Stimulated activated memory B cell treated with anti-CD40 and anti-IgM and Interleukin-4, amounts not matched to agents 10 μg/mL and 1 μg/mL and 100 μg/mL, for 72 hours (primary cell): ENCODE data around the gene MRTO4.
"Not testable (repeated sequence)": the region's sequence is repeated elsewhere in the genome, so short reads cannot be mapped to it uniquely, and the experiment has no call there.

ENCODE experiments used
- ATAC-seq: fragments of 150-1000 bp; cut with Tn5 transposase; 2 replicates; pipeline ENCODE4 v1.10.0; 2021
- H3K27ac Mint-ChIP-seq: one replicate; pipeline ENCODE4 v1.8.0; 2022; ENCODE audit warnings: mild to moderate bottlenecking, mixed read lengths
- H3K27me3 Mint-ChIP-seq: one replicate; pipeline ENCODE4 v1.8.0; 2022; ENCODE audit warnings: mixed read lengths
- H3K36me3 Mint-ChIP-seq: one replicate; pipeline ENCODE4 v1.8.0; 2022; ENCODE audit warnings: mixed read lengths
- H3K4me1 Mint-ChIP-seq: one replicate; pipeline ENCODE4 v1.8.0; 2022; ENCODE audit warnings: mixed read lengths
- H3K4me3 Mint-ChIP-seq: one replicate; pipeline ENCODE4 v1.8.0; 2022; ENCODE audit warnings: mild to moderate bottlenecking, moderate library complexity, mixed read lengths
- H3K9me3 Mint-ChIP-seq: one replicate; pipeline ENCODE4 v1.8.0; 2022; ENCODE audit warnings: mixed read lengths

The MRTO4 gene

GRCh38 chr1:19274636-19275035, 23.0 kb downstream of the MRTO4 start:
- peaks cover 27% of the 10 kb centered on the region for H3K27me3 Mint-ChIP-seq
- H3K4me3 Mint-ChIP-seq: no peak overlapping the region
- H3K27ac Mint-ChIP-seq: no peak overlapping the region
- H3K36me3 Mint-ChIP-seq: peaks cover 18% of the 10 kb centered on the region
- H3K4me1 Mint-ChIP-seq: no peaks in the 10 kb centered on the region
- ATAC-seq: no peak
- H3K9me3 Mint-ChIP-seq: peaks cover 8% of the 10 kb centered on the region

GRCh38 chr1:19283891-19284290, 32.3 kb downstream of the MRTO4 start:
- peaks cover 10% of the 10 kb centered on the region for H3K36me3 Mint-ChIP-seq
- no peak for ATAC-seq
- H3K27me3 Mint-ChIP-seq: peaks cover 10% of the 10 kb centered on the region
- H3K9me3 Mint-ChIP-seq: no peaks in the 10 kb centered on the region
- no peak overlapping the region for H3K4me3 Mint-ChIP-seq
- H3K4me1 Mint-ChIP-seq: peaks cover 8% of the 10 kb centered on the region
- no peak overlapping the region for H3K27ac Mint-ChIP-seq

GRCh38 chr1:19284881-19285280, 33.3 kb downstream of the MRTO4 start:
- Mint-ChIP-seq H3K36me3 (peaks cover 15% of the 10 kb centered on the region), H3K27me3 (peaks cover 20% of the 10 kb centered on the region), H3K4me1 (peaks cover 12% of the 10 kb centered on the region), H3K27ac (no peak overlapping the region), H3K4me3 (no peak overlapping the region), H3K9me3 (no peaks in the 10 kb centered on the region)
- ATAC-seq: no peak

GRCh38 chr1:19285366-19285765, 33.8 kb downstream of the MRTO4 start:
- not testable (repeated sequence) for H3K27ac Mint-ChIP-seq, ATAC-seq

GRCh38 chr1:19285807-19286206, 34.2 kb downstream of the MRTO4 start:
- H3K9me3 Mint-ChIP-seq, ATAC-seq, H3K27ac Mint-ChIP-seq, H3K4me3 Mint-ChIP-seq: not testable (repeated sequence)
- Mint-ChIP-seq H3K4me1 (peaks cover 12% of the 10 kb centered on the region), H3K36me3 (peaks cover 17% of the 10 kb centered on the region), H3K27me3 (peaks cover 23% of the 10 kb centered on the region)

More at GRCh38 chr1:19285366-19285765, 33.8 kb downstream of the MRTO4 start:
- Mint-ChIP-seq H3K27me3 (peaks cover 23% of the 10 kb centered on the region), H3K36me3 (peaks cover 17% of the 10 kb centered on the region), H3K4me1 (peaks cover 12% of the 10 kb centered on the region)
- not testable (repeated sequence) for H3K4me3 Mint-ChIP-seq, H3K9me3 Mint-ChIP-seq

GRCh38 chr1:19287436-19288185, 36.0 kb downstream of the MRTO4 start:
- peaks cover 6% of the 10 kb centered on the region for H3K9me3 Mint-ChIP-seq
- peaks cover 23% of the 10 kb centered on the region for H3K27me3 Mint-ChIP-seq
- H3K4me1 Mint-ChIP-seq: peaks cover 12% of the 10 kb centered on the region
- ATAC-seq: no peak
- peak overlapping the region; percentile 28 for H3K27ac Mint-ChIP-seq
- peaks cover 28% of the 10 kb centered on the region for H3K36me3 Mint-ChIP-seq
- peak overlapping the region; percentile 71 for H3K4me3 Mint-ChIP-seq

GRCh38 chr1:19288324-19289241, 37.0 kb downstream of the MRTO4 start, which contains the start of gene AKR7A3:
AKR7A3 (minus strand) TSS chr1:19288770; CDS start chr1:19288709, 61 bp downstream.
- peaks cover 23% of the 10 kb centered on the region for H3K27me3 Mint-ChIP-seq
- peak; percentile 90 for ATAC-seq
- peaks cover 12% of the 10 kb centered on the region for H3K4me1 Mint-ChIP-seq
- peak within 1 kb of the TSS; percentile 28 for H3K27ac Mint-ChIP-seq
- peaks cover 28% of the 10 kb centered on the region for H3K36me3 Mint-ChIP-seq
- H3K9me3 Mint-ChIP-seq: not testable (repeated sequence)
- H3K4me3 Mint-ChIP-seq: peak within 1 kb of the TSS; percentile 71

- H3K36me3 Mint-ChIP-seq: peaks cover 32% of the 10 kb centered on the region
- H3K4me3 Mint-ChIP-seq: peak overlapping the region; percentile 46
- no peak overlapping the region for H3K27ac Mint-ChIP-seq
- no peak for ATAC-seq
- peaks cover 8% of the 10 kb centered on the region for H3K9me3 Mint-ChIP-seq
- H3K27me3 Mint-ChIP-seq: peaks cover 23% of the 10 kb centered on the region
- H3K4me1 Mint-ChIP-seq: peaks cover 12% of the 10 kb centered on the region
Measured at GRCh38 chr1:19289244-19289643, 37.6 kb downstream of the MRTO4 start.

GRCh38 chr1:19294638-19295037, 43.0 kb downstream of the MRTO4 start:
- no peak overlapping the region for H3K27ac Mint-ChIP-seq
- peaks cover 51% of the 10 kb centered on the region for H3K36me3 Mint-ChIP-seq
- ATAC-seq: no peak
- H3K4me1 Mint-ChIP-seq: no peaks in the 10 kb centered on the region
- H3K27me3 Mint-ChIP-seq: peaks cover 5% of the 10 kb centered on the region
- H3K9me3 Mint-ChIP-seq: peaks cover 24% of the 10 kb centered on the region
- no peak overlapping the region for H3K4me3 Mint-ChIP-seq

GRCh38 chr1:19300211-19300610, 48.6 kb downstream of the MRTO4 start:
- Mint-ChIP-seq H3K27ac (no peak overlapping the region), H3K9me3 (peaks cover 8% of the 10 kb centered on the region), H3K4me1 (no peaks in the 10 kb centered on the region), H3K4me3 (no peak overlapping the region), H3K36me3 (peaks cover 47% of the 10 kb centered on the region), H3K27me3 (no peaks in the 10 kb centered on the region)
- no peak for ATAC-seq

GRCh38 chr1:19304081-19304480, 52.5 kb downstream of the MRTO4 start:
- not testable (repeated sequence) for H3K4me1 Mint-ChIP-seq, H3K4me3 Mint-ChIP-seq, H3K27ac Mint-ChIP-seq, ATAC-seq, H3K27me3 Mint-ChIP-seq, H3K9me3 Mint-ChIP-seq
- peaks cover 61% of the 10 kb centered on the region for H3K36me3 Mint-ChIP-seq

- no peak overlapping the region for H3K27ac Mint-ChIP-seq
- peaks cover 52% of the 10 kb centered on the region for H3K36me3 Mint-ChIP-seq
- ATAC-seq: no peak
- no peak overlapping the region for H3K4me3 Mint-ChIP-seq
- no peaks in the 10 kb centered on the region for H3K27me3 Mint-ChIP-seq
- no peaks in the 10 kb centered on the region for H3K9me3 Mint-ChIP-seq
- peaks cover 9% of the 10 kb centered on the region for H3K4me1 Mint-ChIP-seq
Measured at GRCh38 chr1:19305880-19306279, 54.3 kb downstream of the MRTO4 start.

GRCh38 chr1:19306941-19307340, 55.3 kb downstream of the MRTO4 start:
- no peak for ATAC-seq
- Mint-ChIP-seq H3K9me3 (no peaks in the 10 kb centered on the region), H3K27me3 (no peaks in the 10 kb centered on the region), H3K4me1 (peaks cover 16% of the 10 kb centered on the region), H3K4me3 (no peak overlapping the region), H3K36me3 (peaks cover 52% of the 10 kb centered on the region), H3K27ac (no peak overlapping the region)

GRCh38 chr1:19307794-19308508, 56.3 kb downstream of the MRTO4 start:
- H3K4me3 Mint-ChIP-seq: no peak overlapping the region
- no peak for ATAC-seq
- no peaks in the 10 kb centered on the region for H3K27me3 Mint-ChIP-seq
- H3K27ac Mint-ChIP-seq: no peak overlapping the region
- H3K36me3 Mint-ChIP-seq: peaks cover 52% of the 10 kb centered on the region
- H3K4me1 Mint-ChIP-seq: peaks cover 20% of the 10 kb centered on the region
- no peaks in the 10 kb centered on the region for H3K9me3 Mint-ChIP-seq

GRCh38 chr1:19308509-19308907, 56.9 kb downstream of the MRTO4 start:
- Mint-ChIP-seq H3K9me3 (no peaks in the 10 kb centered on the region), H3K36me3 (peaks cover 47% of the 10 kb centered on the region), H3K4me3 (no peak overlapping the region), H3K27me3 (no peaks in the 10 kb centered on the region), H3K27ac (no peak overlapping the region), H3K4me1 (peaks cover 26% of the 10 kb centered on the region)
- no peak for ATAC-seq
